Measurements from ENCODE around the gene NDUFS4.

GRCh38 chr5:53576674-53577073, 16.2 kb downstream of the NDUFS4 start:
- no peak for TF ChIP-seq CTCF (IDR thresholded peaks at IDR 0.05)
- no peak for TF ChIP-seq POLR2A (IDR thresholded peaks at IDR 0.05)
- TF ChIP-seq POLR2AphosphoS5 (IDR thresholded peaks at IDR 0.05): no peak
